ENCODE measurements around the gene SP6.

DNA sequence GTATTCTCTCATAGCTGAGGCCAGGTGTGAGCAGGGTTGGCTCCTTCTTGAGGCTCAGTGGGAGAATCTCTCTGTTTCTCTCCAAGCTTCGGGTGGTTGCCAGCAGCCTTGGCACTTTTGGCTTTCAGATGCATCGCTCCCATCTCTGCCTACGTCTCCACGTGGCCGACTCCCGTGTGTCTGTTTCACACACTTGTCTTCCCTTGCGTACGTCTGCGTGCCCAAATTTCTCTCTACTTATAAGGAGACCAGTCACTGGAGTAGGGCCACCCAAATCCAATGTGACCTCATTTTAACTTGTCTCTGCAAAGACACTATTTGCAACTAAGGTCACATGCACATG, 44.1 kb downstream of the SP6 start:
- TF ChIP-seq, protein P1, sequence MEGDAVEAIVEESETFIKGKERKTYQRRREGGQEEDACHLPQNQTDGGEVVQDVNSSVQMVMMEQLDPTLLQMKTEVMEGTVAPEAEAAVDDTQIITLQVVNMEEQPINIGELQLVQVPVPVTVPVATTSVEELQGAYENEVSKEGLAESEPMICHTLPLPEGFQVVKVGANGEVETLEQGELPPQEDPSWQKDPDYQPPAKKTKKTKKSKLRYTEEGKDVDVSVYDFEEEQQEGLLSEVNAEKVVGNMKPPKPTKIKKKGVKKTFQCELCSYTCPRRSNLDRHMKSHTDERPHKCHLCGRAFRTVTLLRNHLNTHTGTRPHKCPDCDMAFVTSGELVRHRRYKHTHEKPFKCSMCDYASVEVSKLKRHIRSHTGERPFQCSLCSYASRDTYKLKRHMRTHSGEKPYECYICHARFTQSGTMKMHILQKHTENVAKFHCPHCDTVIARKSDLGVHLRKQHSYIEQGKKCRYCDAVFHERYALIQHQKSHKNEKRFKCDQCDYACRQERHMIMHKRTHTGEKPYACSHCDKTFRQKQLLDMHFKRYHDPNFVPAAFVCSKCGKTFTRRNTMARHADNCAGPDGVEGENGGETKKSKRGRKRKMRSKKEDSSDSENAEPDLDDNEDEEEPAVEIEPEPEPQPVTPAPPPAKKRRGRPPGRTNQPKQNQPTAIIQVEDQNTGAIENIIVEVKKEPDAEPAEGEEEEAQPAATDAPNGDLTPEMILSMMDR (IDR thresholded peaks at IDR 0.05), result no peak
- no peak for TF ChIP-seq POLR2A (IDR thresholded peaks at IDR 0.05)
- no peak for TF ChIP-seq EP300 (IDR thresholded peaks at IDR 0.05)
